ENCODE results near the gene IQSEC3.

IQSEC3 gene

DNA sequence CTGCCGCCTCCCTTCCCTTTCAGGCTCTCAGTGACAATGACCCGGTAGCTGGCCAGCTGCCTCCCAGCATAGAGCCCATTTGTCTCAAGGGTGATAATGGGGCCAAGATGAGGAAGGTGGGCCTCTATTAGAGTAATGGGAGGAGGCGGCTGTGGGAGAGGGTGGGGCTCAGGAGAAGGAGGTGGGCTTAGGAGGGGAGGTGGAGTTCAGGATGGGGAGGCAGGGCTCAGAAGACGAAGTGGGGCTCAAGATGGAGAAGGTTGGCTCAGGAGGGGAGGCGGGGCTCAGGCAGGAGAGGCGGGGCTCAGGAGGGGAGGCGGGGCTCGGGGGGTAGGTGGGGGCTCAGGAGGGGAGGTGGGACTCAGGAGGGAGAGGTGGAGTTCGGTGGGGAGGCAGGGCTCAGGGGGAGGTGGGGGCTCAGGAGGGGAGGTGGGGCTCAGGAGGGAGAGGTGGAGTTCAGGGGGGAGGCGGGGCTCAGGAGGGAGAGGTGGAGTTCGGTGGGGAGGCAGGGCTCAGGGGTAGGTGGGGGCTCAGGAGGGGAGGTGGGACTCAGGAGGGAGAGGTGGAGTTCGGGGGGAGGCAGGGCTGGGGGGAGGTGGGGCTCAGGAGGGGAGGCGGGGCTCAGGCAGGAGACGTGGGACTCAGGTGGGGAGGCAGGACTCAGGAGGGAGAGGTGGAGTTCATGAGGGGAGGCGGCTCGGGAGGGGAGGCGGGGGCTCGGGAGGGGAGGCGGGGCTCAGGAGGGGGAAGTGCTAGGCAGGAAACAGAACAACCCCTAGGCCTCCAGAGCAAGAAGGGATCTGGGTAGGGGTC, 36.8 kb downstream of the IQSEC3 start:
- peak overlapping the region in 1 of 7 experiments; percentile 31 for H3K4me3 ChIP-seq (ENCODE audit: control insufficient read depth in 1 of 7, extremely low read depth in 1 of 7, insufficient read depth in 4 of 7, low read depth in 2 of 7, low read length in 6 of 7)
- peaks cover 0 to 41% (median 15%) of the 10 kb centered on the region in 4 experiments for H3K4me1 ChIP-seq (ENCODE audit: control extremely low read depth in 1 of 4, control insufficient read depth in 4 of 4, insufficient read depth in 4 of 4, low read length in 3 of 4)
- POLR2A ChIA-PET: no interaction called here
- peaks cover 0 to 2% (median 0%) of the 10 kb centered on the region in 4 experiments for H3K36me3 ChIP-seq (ENCODE audit: control insufficient read depth in 4 of 4, insufficient read depth in 4 of 4, low read length in 3 of 4)
- no peaks in the 10 kb centered on the region for H3K27me3 ChIP-seq (replicated peaks in 2 of 5; ENCODE audit: control insufficient read depth in 4 of 5, insufficient read depth in 5 of 5, low read length in 4 of 5)
- CTCF ChIA-PET: no interaction called here
- H3K9me3 ChIP-seq (ENCODE audit: control extremely low read depth in 1 of 5, control insufficient read depth in 4 of 5, insufficient read depth in 2 of 5, low read depth in 1 of 5, low read length in 4 of 5): no peaks in the 10 kb centered on the region
- DNase-seq: peak; percentile 27 to 64 (median 60)
- 100% methylated on average over 3 of the region's 19 CpGs for WGBS (ENCODE audit: insufficient coverage)
- no peak overlapping the region for H3K27ac ChIP-seq (ENCODE audit: insufficient read depth in 1 of 2, low read depth in 1 of 2, low read length in 2 of 2, poor library complexity in 1 of 2, severe bottlenecking in 2 of 2)

GRCh38 chr12:104551-105081, 38.0 kb downstream of the IQSEC3 start:
- Histone ChIP-seq H3K4me3 (ENCODE audit: control insufficient read depth in 1 of 7, extremely low read depth in 1 of 7, insufficient read depth in 4 of 7, low read depth in 2 of 7, low read length in 6 of 7) (peak overlapping the region in 2 of 7 experiments; percentile 31 to 36), H3K27me3 (replicated peaks in 2 of 5; ENCODE audit: control insufficient read depth in 4 of 5, insufficient read depth in 5 of 5, low read length in 4 of 5) (no peaks in the 10 kb centered on the region), H3K36me3 (ENCODE audit: control insufficient read depth in 4 of 4, insufficient read depth in 4 of 4, low read length in 3 of 4) (peaks cover 0 to 2% (median 0%) of the 10 kb centered on the region in 4 experiments), H3K4me1 (ENCODE audit: control extremely low read depth in 1 of 4, control insufficient read depth in 4 of 4, insufficient read depth in 4 of 4, low read length in 3 of 4) (peaks cover 0 to 51% (median 24%) of the 10 kb centered on the region in 4 experiments), H3K27ac (ENCODE audit: insufficient read depth in 1 of 2, low read depth in 1 of 2, low read length in 2 of 2, poor library complexity in 1 of 2, severe bottlenecking in 2 of 2) (no peak overlapping the region), H3K9me3 (ENCODE audit: control extremely low read depth in 1 of 5, control insufficient read depth in 4 of 5, insufficient read depth in 2 of 5, low read depth in 1 of 5, low read length in 4 of 5) (no peaks in the 10 kb centered on the region)
- ChIA-PET CTCF (interaction anchor here (2.0 kb wide), 1 partner anchor 11 kb away, joined by 6 read pairs; no protein-coding TSS in a partner anchor), POLR2A (no interaction called here)
- 59% methylated on average over 38 of the region's 40 CpGs for WGBS (ENCODE audit: insufficient coverage)
- peak; percentile 81 to 90 (median 90) for DNase-seq

DNA sequence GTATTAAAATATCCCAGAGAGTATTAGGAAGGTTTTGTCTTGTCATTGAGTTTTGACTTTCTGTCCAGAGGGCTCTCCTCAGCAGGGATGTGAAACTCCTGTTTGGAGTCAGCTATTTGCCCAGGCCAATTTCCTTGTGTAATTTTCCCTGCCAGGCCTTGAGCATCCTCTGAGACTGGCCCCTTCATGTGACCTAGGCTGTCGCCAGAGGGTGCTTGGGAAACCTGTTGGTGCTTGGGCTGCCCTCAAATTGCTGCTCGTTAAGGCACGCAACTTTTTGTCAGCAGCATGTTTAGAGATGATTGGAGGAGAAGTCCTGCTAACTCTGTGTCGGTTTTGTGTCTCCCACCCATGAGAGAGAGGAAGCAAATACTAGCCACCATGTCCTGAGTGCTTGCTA, 39.1 kb downstream of the IQSEC3 start:
- DNase-seq: no peak
- Histone ChIP-seq H3K4me1 (ENCODE audit: control extremely low read depth in 1 of 4, control insufficient read depth in 4 of 4, insufficient read depth in 4 of 4, low read length in 3 of 4) (peaks cover 0 to 62% (median 31%) of the 10 kb centered on the region in 4 experiments), H3K27ac (ENCODE audit: insufficient read depth in 1 of 2, low read depth in 1 of 2, low read length in 2 of 2, poor library complexity in 1 of 2, severe bottlenecking in 2 of 2) (no peak overlapping the region), H3K36me3 (ENCODE audit: control insufficient read depth in 4 of 4, insufficient read depth in 4 of 4, low read length in 3 of 4) (peaks cover 0 to 2% (median 0%) of the 10 kb centered on the region in 4 experiments), H3K27me3 (replicated peaks in 2 of 5; ENCODE audit: control insufficient read depth in 4 of 5, insufficient read depth in 5 of 5, low read length in 4 of 5) (no peaks in the 10 kb centered on the region), H3K4me3 (ENCODE audit: control insufficient read depth in 1 of 7, extremely low read depth in 1 of 7, insufficient read depth in 4 of 7, low read depth in 2 of 7, low read length in 6 of 7) (no peak overlapping the region), H3K9me3 (ENCODE audit: control extremely low read depth in 1 of 5, control insufficient read depth in 4 of 5, insufficient read depth in 2 of 5, low read depth in 1 of 5, low read length in 4 of 5) (no peaks in the 10 kb centered on the region)
- WGBS (ENCODE audit: insufficient coverage): 78% methylated on average over 3 of the region's 4 CpGs
- ChIA-PET POLR2A (no interaction called here), CTCF (interaction anchor here (0.9 to 3.2 kb wide), 6 partner anchors 10 to 47 kb away, joined by 3 to 12 read pairs (median 3); no protein-coding TSS in a partner anchor)

GRCh38 chr12:106118-106591, 39.6 kb downstream of the IQSEC3 start:
- CTCF ChIA-PET: interaction anchor here (0.8 to 3.2 kb wide), 6 partner anchors 9 to 47 kb away, joined by 3 to 12 read pairs (median 3); no protein-coding TSS in a partner anchor
- H3K27me3 ChIP-seq (replicated peaks in 2 of 5; ENCODE audit: control insufficient read depth in 4 of 5, insufficient read depth in 5 of 5, low read length in 4 of 5): no peaks in the 10 kb centered on the region
- H3K4me1 ChIP-seq (ENCODE audit: control extremely low read depth in 1 of 4, control insufficient read depth in 4 of 4, insufficient read depth in 4 of 4, low read length in 3 of 4): peaks cover under 1 to 66% (median 33%) of the 10 kb centered on the region in 4 experiments
- no peak overlapping the region for H3K4me3 ChIP-seq (ENCODE audit: control insufficient read depth in 1 of 7, extremely low read depth in 1 of 7, insufficient read depth in 4 of 7, low read depth in 2 of 7, low read length in 6 of 7)
- 60% methylated on average over 3 of the region's 5 CpGs for WGBS (ENCODE audit: insufficient coverage)
- no peaks in the 10 kb centered on the region for H3K9me3 ChIP-seq (ENCODE audit: control extremely low read depth in 1 of 5, control insufficient read depth in 4 of 5, insufficient read depth in 2 of 5, low read depth in 1 of 5, low read length in 4 of 5)
- DNase-seq: peak in 2 of 3 donors; percentile 60 to 69
- H3K36me3 ChIP-seq (ENCODE audit: control insufficient read depth in 4 of 4, insufficient read depth in 4 of 4, low read length in 3 of 4): peaks cover 0 to 2% (median 0%) of the 10 kb centered on the region in 4 experiments
- POLR2A ChIA-PET: no interaction called here
- no peak overlapping the region for H3K27ac ChIP-seq (ENCODE audit: insufficient read depth in 1 of 2, low read depth in 1 of 2, low read length in 2 of 2, poor library complexity in 1 of 2, severe bottlenecking in 2 of 2)

- Histone ChIP-seq H3K9me3 (ENCODE audit: control extremely low read depth in 1 of 5, control insufficient read depth in 4 of 5, insufficient read depth in 2 of 5, low read depth in 1 of 5, low read length in 4 of 5) (no peaks in the 10 kb centered on the region), H3K4me1 (ENCODE audit: control extremely low read depth in 1 of 4, control insufficient read depth in 4 of 4, insufficient read depth in 4 of 4, low read length in 3 of 4) (peaks cover 10 to 83% (median 48%) of the 10 kb centered on the region in 4 experiments), H3K36me3 (ENCODE audit: control insufficient read depth in 4 of 4, insufficient read depth in 4 of 4, low read length in 3 of 4) (peaks cover 0 to 2% (median 0%) of the 10 kb centered on the region in 4 experiments), H3K4me3 (ENCODE audit: control insufficient read depth in 1 of 7, extremely low read depth in 1 of 7, insufficient read depth in 4 of 7, low read depth in 2 of 7, low read length in 6 of 7) (peak overlapping the region in 3 of 7 experiments; percentile 65 to 80 (median 70)), H3K27ac (ENCODE audit: insufficient read depth in 1 of 2, low read depth in 1 of 2, low read length in 2 of 2, poor library complexity in 1 of 2, severe bottlenecking in 2 of 2) (no peak overlapping the region), H3K27me3 (replicated peaks in 2 of 5; ENCODE audit: control insufficient read depth in 4 of 5, insufficient read depth in 5 of 5, low read length in 4 of 5) (no peaks in the 10 kb centered on the region)
- 59% methylated on average over 9 of the region's 9 CpGs for WGBS (ENCODE audit: insufficient coverage)
- CTCF ChIA-PET: interaction anchor here (0.9 to 3.1 kb wide), 3 partner anchors 24 to 48 kb away, joined by 3 to 16 read pairs (median 3); no protein-coding TSS in a partner anchor
- POLR2A ChIA-PET: no interaction called here
- DNase-seq: no peak
Measured at GRCh38 chr12:108594-108993, 42.0 kb downstream of the IQSEC3 start.

GRCh38 chr12:109446-109845, 42.9 kb downstream of the IQSEC3 start:
- Histone ChIP-seq H3K4me3 (ENCODE audit: control insufficient read depth in 1 of 7, extremely low read depth in 1 of 7, insufficient read depth in 4 of 7, low read depth in 2 of 7, low read length in 6 of 7) (peak overlapping the region in 5 of 7 experiments; percentile 13 to 80 (median 65)), H3K9me3 (ENCODE audit: control extremely low read depth in 1 of 5, control insufficient read depth in 4 of 5, insufficient read depth in 2 of 5, low read depth in 1 of 5, low read length in 4 of 5) (no peaks in the 10 kb centered on the region), H3K27me3 (replicated peaks in 2 of 5; ENCODE audit: control insufficient read depth in 4 of 5, insufficient read depth in 5 of 5, low read length in 4 of 5) (no peaks in the 10 kb centered on the region), H3K27ac (ENCODE audit: insufficient read depth in 1 of 2, low read depth in 1 of 2, low read length in 2 of 2, poor library complexity in 1 of 2, severe bottlenecking in 2 of 2) (peak overlapping the region in 1 of 2 experiments; percentile 27), H3K36me3 (ENCODE audit: control insufficient read depth in 4 of 4, insufficient read depth in 4 of 4, low read length in 3 of 4) (peaks cover 0 to 2% (median 0%) of the 10 kb centered on the region in 4 experiments), H3K4me1 (ENCODE audit: control extremely low read depth in 1 of 4, control insufficient read depth in 4 of 4, insufficient read depth in 4 of 4, low read length in 3 of 4) (peaks cover 10 to 76% (median 42%) of the 10 kb centered on the region in 4 experiments)
- POLR2A ChIA-PET: no interaction called here
- 16% methylated on average over 6 of the region's 6 CpGs for WGBS (ENCODE audit: insufficient coverage)
- CTCF ChIA-PET: interaction anchor here (0.7 to 3.1 kb wide), 7 partner anchors 8 to 110 kb away, joined by 3 to 16 read pairs (median 4); no protein-coding TSS in a partner anchor
- DNase-seq: no peak

Data from common myeloid progenitor, CD34-positive (primary cell).